SKM-1 treated with dmso at 0.1 percent for 144 hours (cell line): ENCODE measurements around the gene RSRC1.
"Not testable (repeated sequence)": the region's sequence is repeated elsewhere in the genome, so short reads cannot be mapped to it uniquely, and the experiment has no call there.

ENCODE experiments used
- DNase-seq: peaks from one replicate; lab custom pipeline; 2025; ENCODE audit not compliant: unreplicated experiment; lab: John Stamatoyannopoulos, UW

Gene RSRC1

DNA sequence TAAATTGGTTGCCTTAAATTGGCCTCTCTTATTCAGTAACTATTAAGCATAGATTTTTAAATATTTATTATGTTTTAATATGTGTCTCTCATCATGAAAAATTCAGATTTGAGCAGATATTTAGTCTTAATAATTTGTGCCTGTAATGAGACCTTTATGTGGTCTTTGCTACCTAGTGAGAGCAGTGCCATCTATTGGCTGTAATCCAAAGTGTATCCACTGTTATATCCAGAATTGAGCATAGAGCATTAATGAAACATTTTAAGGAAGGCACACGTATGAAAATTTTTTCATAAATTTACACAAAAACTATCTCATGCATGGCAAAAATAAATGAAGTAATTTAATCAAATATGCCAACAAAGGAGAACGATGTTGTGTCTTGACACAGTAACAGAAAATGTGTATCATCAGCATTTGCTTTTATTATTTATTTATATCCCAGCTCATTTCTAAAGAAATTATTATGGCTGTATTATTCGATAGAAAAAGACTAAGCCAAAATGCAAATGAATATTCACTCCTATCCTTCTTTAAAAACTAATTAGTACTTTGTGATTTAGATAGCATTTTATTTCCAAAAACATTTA, 203.5 kb downstream of the RSRC1 start:
- peak; percentile 10 for DNase-seq

DNA sequence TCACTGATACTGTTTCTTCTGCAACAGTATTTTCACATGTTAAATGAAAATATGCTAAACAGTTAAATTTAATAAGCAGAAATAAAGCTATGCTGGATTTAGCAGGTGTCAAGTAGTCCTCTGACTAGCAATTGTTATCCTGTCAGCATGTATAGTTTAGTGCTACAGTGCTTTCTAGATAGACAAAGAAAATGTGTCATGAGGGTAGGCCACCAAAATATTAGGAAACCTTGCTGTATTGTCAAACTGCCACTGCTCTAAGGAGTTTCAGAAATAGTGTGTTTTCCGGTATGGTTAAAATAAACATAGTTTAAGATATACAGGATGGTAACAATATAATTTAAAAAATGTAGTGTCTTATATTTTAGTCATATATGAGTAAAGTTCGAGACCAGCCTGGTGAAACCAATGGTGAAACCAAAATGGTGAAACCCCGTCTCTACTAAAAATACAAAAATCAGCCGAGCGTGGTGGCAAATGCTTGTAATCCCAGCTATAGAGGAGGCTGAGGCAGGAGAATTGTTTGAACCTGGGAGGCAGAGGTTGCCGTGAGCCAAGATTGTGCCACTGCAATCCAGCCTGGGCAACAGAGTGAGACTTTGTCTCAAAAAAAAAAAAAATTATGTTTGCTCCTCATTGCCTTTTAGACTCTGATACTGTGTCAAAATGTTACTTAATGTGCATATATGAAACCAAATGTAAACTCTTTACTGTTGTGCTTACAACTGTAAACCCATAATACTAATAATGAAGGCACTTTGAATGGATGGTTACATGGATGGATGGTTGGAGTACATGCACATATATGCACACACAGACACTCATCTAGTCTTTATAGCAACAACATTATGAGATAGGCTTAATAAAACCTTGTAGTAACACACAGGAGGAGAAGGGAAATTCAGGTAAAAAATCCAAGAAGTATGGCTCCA, 204.8 kb downstream of the RSRC1 start:
- DNase-seq = no peak

- not testable (repeated sequence) for DNase-seq
Measured at GRCh38 chr3:158329696-158330441, 220.0 kb downstream of the RSRC1 start.

DNA sequence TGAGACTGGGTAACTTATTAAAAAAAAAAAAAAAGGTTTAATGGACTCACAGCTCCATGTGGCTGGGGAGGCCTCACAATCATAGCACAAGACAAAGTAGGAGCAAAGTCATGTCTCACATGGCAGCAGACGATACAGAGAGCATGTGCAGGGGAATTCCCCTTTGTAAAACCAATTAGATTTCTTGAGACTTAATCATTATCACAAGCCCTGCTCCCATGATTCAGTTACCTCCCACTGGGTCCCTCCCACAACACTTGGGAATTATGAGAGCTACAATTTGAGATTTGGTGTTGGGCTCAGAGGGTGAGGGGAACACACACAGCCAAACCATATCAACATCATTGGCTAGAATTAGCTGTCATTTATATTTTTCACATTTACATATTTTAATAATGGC, 221.0 kb downstream of the RSRC1 start:
- DNase-seq = no peak

- DNase-seq = peak; percentile 58
Measured at GRCh38 chr3:158333736-158334135, 223.8 kb downstream of the RSRC1 start.

GRCh38 chr3:158337110-158337509, 227.2 kb downstream of the RSRC1 start:
- DNase-seq = no peak

DNA sequence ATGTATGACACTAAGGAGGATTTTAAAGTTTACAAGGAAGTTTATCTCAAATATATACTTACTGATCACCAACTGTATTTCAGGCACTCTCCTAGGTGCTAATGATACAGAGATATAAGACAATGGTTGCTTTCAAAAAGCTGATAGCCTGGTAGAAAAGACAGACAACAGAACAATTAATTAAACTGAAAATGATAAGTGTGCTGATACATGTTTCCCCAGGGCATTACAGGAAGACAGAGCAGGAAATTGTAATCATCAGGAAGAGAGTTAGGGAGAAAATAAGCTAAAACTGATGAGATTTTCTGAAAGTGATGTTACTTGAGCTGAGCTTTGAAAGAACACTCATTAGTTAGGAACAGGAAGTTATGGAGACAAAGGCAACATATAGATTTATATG, 229.7 kb downstream of the RSRC1 start:
- no peak for DNase-seq

GRCh38 chr3:158340951-158341350, 231.1 kb downstream of the RSRC1 start:
- DNase-seq = not testable (repeated sequence)

DNA sequence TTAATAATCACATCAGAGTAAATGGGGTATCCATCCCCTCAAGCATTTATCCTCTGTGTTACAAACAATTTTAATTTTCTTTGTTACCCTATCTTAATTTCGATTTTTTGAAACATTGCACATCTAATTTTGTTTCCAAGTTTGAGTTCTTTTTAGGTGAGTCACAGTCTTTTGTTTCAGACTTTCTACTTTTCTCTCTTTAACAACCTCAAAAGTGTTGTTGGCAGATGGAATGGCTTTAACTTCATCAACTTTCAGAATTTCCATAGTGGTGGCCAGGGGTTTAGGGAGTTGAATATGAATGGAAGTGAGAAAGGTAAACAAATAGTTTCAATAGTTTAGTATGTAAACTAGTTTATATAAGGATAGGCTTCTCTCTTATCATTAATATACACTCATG, 238.1 kb downstream of the RSRC1 start:
- DNase-seq = no peak

DNA sequence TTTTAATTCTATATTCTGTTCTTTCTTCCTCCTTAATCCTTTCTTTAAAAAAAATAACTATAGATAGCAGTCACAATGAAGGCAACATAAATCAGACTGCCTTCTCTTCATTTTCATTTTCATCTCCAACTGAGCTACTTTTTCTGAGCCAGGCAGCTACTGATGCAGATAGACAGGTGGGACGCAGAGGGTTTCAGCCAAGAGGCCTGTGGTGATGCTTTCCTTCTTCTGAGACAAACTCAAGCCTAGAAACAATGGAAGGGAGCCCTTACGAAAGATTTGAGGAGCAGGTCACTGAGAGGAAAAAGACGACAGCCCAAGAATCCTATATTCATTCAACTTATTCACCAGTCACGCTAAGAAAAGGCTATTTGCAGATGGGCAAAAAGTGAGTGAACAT, 241.1 kb downstream of the RSRC1 start:
- DNase-seq = no peak

DNA sequence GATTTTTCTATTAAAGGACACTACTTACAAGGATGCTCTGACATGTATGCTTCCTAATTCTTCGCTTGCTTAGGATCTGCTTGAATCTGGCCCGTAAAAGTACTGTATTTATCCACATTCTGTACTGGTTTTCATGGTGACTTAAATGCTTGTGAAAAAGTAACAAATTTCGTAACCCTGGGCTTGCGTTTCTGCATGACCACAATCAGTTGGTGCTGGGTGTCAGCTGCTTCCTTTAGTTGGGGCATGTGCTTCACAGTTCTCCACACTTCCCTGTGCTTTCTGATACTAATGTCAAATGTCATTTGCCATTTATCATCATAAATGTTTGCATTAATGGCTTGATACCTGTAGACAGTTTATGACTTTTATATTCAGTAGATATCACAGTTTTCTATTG, 242.7 kb downstream of the RSRC1 start:
- peak; percentile 80 for DNase-seq

DNA sequence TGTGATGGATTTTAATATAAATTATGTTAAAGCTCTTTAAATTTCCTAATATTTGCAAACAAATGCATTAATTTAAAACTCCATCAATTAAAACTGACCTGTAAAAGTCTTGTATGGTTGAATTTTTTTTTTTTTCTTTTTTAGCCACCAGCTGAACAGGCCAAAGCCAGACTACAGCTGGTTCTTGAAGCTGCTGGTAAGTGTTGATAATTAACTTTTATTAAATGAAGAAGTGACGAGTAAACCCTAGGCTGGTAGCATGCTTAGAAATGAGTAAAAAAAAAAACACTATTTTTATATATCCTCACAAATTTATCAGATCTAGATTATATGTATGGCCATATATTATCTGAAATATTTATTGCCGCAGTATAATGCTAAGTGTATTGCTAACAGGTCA, 244.8 kb downstream of the RSRC1 start:
- no peak for DNase-seq

DNA sequence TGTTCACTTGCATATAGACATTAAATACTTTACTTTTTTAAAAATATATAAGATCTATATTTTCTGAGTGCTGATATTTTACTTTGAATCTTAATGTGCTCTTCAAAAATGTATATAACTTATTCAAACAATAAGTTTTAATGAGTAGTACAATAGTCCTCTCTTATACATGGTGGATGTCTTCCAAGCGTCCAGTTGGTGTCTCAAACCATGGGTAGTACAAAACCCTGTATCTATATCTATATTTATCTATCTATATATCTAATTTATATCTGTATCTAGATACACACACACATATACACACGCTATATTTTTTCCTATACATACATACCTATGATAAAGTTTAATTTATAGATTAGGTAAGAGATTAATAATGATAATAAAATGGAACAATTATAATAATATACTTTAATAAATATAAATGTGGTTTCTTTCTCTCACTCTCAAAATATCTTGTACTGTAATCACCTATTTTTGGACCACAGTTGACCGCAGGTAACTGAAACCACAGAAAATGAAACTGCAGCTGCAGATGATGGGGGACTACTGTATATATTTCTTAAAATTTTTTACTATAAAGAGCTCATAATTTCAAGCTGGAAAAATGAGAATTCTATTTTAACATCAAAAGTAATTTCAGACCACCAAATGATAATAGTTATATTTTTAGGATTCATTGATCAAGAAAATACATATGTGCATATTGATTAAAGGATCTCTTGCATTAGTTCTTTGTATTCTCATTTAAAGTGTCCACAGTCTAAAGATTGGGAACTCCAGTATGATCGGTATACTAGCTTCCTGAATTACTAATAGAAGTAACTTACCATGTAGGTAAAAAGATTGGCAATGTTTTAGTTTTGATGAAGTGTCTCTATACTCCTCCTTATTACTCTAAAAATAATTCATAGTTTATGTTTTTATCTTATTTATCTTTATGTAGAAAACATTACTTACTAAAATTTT, 246.0 kb downstream of the RSRC1 start:
- no peak for DNase-seq

DNA sequence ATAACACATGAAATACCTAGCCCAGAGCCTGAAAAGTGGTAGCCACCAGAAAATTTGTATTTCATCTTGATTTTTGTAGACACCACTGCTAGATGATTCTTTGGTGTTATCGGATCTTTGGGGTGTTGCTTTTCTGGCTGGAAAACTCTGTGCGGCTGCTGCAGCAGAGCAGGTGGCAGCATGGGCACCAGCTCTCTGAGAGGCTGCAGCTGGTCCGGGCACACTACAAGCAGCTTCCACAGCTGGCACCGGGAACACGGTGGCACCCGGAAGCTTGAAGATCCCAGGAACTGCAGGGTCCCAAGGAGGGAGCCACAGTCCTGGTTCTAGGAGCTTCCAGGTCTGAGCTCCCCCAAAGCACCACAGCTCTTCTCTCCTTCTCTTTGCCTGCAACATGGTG, 249.4 kb downstream of the RSRC1 start:
- DNase-seq = no peak

DNA sequence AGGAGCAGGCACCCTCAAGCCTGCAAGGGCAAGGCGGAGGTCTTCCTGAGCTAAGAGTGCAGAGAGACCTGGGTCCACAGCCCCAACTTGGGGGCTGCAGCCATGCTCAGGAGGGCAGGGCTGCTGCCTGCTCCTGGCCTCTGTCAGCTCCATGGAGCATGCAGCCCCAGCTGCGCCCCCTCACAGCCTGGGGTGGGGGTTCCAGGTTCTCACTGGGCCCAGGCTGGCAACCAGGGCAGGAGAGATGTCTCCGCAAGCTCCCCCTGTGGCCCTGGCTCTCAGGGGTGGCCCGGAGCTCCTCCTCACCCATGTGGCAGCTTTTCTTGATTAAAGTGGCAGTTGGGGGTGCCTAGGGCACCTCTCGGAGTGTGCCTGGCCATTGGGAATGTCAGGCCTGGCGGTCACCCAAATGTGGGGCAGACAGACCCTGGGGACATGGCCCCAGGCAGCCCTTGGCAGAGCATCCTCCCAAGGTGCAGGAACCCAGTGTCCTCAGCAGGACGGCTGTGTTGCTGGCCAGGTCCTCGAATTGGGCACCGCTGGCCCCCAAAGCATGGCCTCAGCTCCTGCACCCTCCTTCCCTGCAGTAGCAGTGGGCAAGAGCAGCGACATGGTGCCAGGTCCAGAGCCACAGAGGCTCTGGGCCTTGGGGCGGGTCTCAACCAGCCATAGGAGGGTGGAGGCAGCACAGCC, 251.0 kb downstream of the RSRC1 start:
- DNase-seq = no peak

GRCh38 chr3:158368271-158368670, 258.4 kb downstream of the RSRC1 start:
- no peak for DNase-seq

- no peak for DNase-seq
Measured at GRCh38 chr3:158369279-158369678, 259.4 kb downstream of the RSRC1 start.

- DNase-seq = no peak
Measured at GRCh38 chr3:158379517-158379916, 269.6 kb downstream of the RSRC1 start.

GRCh38 chr3:158381262-158381868, 271.5 kb downstream of the RSRC1 start:
- no peak for DNase-seq

- no peak for DNase-seq
Measured at GRCh38 chr3:158382479-158382878, 272.6 kb downstream of the RSRC1 start.
